Panc1 (cell line): Measurements from ENCODE around the gene KERA.

Experiments used
- POLR2AphosphoS5 ChIP-seq: IDR thresholded peaks from 2 replicates; pipeline ENCODE4 v1.6.1; 2012; ENCODE audit warnings: mild to moderate bottlenecking, low read depth, low read length, moderate library complexity
- SIN3A ChIP-seq: IDR thresholded peaks from 2 replicates; pipeline ENCODE4 v1.6.1; 2012; ENCODE audit warnings: low read depth, mild to moderate bottlenecking, low read length, moderate library complexity, borderline replicate concordance; ENCODE audit not compliant: insufficient read depth
- TF ChIP-seq, protein P1 (sequence below): fragments of 450-650 bp; IDR thresholded peaks from 2 replicates; pipeline ENCODE4 v1.5.1; 2017; ENCODE audit warnings: mild to moderate bottlenecking
- TF ChIP-seq, protein P2 (sequence below), 2 experiments: IDR thresholded peaks; 2 replicates each; pipeline ENCODE4 v1.6.1; 2011 to 2012; ENCODE audit warnings: low read depth in 2 of 2, control low read depth in 1 of 2, low read length in 1 of 2, mild to moderate bottlenecking in 1 of 2, moderate library complexity in 1 of 2; ENCODE audit not compliant: insufficient read depth in 1 of 2

DNA sequence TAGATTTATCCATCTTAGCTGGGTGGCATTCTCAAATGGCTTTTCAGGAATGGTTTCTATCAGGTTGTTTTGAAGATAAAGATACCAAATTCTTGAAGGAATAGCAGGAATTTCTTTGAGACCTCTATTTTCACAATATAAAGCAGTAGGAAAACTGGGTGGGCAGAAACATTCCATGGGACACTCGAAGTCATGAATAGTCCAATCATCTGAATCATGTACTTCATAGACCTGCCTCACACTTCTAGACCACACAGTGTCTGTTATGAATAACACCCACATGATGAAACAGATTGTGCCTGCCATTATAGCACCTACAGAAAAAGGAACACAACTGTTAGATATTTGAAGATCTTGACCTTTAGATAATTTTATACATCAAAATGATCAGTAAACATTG lies 1.8 kb downstream of the KERA start:
- TF ChIP-seq, protein P1, sequence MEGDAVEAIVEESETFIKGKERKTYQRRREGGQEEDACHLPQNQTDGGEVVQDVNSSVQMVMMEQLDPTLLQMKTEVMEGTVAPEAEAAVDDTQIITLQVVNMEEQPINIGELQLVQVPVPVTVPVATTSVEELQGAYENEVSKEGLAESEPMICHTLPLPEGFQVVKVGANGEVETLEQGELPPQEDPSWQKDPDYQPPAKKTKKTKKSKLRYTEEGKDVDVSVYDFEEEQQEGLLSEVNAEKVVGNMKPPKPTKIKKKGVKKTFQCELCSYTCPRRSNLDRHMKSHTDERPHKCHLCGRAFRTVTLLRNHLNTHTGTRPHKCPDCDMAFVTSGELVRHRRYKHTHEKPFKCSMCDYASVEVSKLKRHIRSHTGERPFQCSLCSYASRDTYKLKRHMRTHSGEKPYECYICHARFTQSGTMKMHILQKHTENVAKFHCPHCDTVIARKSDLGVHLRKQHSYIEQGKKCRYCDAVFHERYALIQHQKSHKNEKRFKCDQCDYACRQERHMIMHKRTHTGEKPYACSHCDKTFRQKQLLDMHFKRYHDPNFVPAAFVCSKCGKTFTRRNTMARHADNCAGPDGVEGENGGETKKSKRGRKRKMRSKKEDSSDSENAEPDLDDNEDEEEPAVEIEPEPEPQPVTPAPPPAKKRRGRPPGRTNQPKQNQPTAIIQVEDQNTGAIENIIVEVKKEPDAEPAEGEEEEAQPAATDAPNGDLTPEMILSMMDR, result no peak
- no peak for TF ChIP-seq POLR2AphosphoS5
- TF ChIP-seq, protein P2, sequence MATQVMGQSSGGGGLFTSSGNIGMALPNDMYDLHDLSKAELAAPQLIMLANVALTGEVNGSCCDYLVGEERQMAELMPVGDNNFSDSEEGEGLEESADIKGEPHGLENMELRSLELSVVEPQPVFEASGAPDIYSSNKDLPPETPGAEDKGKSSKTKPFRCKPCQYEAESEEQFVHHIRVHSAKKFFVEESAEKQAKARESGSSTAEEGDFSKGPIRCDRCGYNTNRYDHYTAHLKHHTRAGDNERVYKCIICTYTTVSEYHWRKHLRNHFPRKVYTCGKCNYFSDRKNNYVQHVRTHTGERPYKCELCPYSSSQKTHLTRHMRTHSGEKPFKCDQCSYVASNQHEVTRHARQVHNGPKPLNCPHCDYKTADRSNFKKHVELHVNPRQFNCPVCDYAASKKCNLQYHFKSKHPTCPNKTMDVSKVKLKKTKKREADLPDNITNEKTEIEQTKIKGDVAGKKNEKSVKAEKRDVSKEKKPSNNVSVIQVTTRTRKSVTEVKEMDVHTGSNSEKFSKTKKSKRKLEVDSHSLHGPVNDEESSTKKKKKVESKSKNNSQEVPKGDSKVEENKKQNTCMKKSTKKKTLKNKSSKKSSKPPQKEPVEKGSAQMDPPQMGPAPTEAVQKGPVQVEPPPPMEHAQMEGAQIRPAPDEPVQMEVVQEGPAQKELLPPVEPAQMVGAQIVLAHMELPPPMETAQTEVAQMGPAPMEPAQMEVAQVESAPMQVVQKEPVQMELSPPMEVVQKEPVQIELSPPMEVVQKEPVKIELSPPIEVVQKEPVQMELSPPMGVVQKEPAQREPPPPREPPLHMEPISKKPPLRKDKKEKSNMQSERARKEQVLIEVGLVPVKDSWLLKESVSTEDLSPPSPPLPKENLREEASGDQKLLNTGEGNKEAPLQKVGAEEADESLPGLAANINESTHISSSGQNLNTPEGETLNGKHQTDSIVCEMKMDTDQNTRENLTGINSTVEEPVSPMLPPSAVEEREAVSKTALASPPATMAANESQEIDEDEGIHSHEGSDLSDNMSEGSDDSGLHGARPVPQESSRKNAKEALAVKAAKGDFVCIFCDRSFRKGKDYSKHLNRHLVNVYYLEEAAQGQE (IDR thresholded peaks at IDR 0.05; ENCODE audit: insufficient read depth in 1 of 2, low read depth in 2 of 2, low read length in 1 of 2), result no peak
- no peak for TF ChIP-seq SIN3A
